SK-N-SH treated with all-trans-retinoic acid at 6 μM for 48 hours (cell line): ENCODE measurements around the gene RASA3.

Experiments used
- ARNTL ChIP-seq: fragments of 450-650 bp; formaldehyde crosslinking; IDR thresholded peaks from 2 replicates; pipeline ENCODE4 v1.5.0; 2020; ENCODE audit warnings: low read depth, mild to moderate bottlenecking, moderate library complexity, borderline replicate concordance
- BACH2 ChIP-seq: fragments of 250-450 bp; sonication (Bioruptor Pico); IDR thresholded peaks from 2 replicates; pipeline ENCODE4 v1.9.0; 2021; ENCODE audit warnings: mild to moderate bottlenecking, borderline replicate concordance
- CREB5 ChIP-seq: fragments of 250-450 bp; sonication (Bioruptor Pico); IDR thresholded peaks from 2 replicates; pipeline ENCODE4 v1.5.1; 2020; ENCODE audit warnings: low read depth, mild to moderate bottlenecking, moderate library complexity
- POU6F1 ChIP-seq: fragments of 250-450 bp; sonication (Bioruptor Pico); IDR thresholded peaks from 2 replicates; pipeline ENCODE4 v1.8.0; 2021; ENCODE audit warnings: low read depth, mild to moderate bottlenecking, moderate library complexity, borderline replicate concordance
- TOX ChIP-seq: fragments of 250-450 bp; sonication (Bioruptor Pico); IDR thresholded peaks from 2 replicates; pipeline ENCODE4 v1.8.0; 2021; ENCODE audit warnings: mild to moderate bottlenecking, moderate library complexity, borderline replicate concordance
- ZFP3 ChIP-seq: fragments of 250-450 bp; sonication (Bioruptor Pico); IDR thresholded peaks from 2 replicates; pipeline ENCODE4 v1.5.0; 2020; ENCODE audit warnings: mild to moderate bottlenecking, moderate library complexity
- ZFP30 ChIP-seq: fragments of 450-650 bp; formaldehyde crosslinking; IDR thresholded peaks from 2 replicates; pipeline ENCODE4 v1.5.0; 2022; ENCODE audit warnings: mild to moderate bottlenecking, moderate library complexity
- ZNF70 ChIP-seq: fragments of 450-650 bp; formaldehyde crosslinking; IDR thresholded peaks from 2 replicates; pipeline ENCODE4 v1.5.0; 2020; ENCODE audit warnings: mild to moderate bottlenecking, moderate library complexity

GRCh38 chr13:114106991-114107685 is 25.3 kb downstream of the RASA3 start:
- TF ChIP-seq ZFP30 (CRISPR knock-in tag) = no peak
- TF ChIP-seq CREB5 (CRISPR knock-in tag) = no peak
- TF ChIP-seq POU6F1 (CRISPR knock-in tag) = no peak
- TF ChIP-seq TOX (CRISPR knock-in tag) = no peak
- no peak for TF ChIP-seq ZFP3
- TF ChIP-seq ZNF70 (CRISPR knock-in tag) = no peak
- TF ChIP-seq ARNTL (CRISPR knock-in tag) = no peak
- TF ChIP-seq BACH2 (CRISPR knock-in tag) = no peak
